ENCODE measurements around the gene FCER1G.

FCER1G gene

DNA sequence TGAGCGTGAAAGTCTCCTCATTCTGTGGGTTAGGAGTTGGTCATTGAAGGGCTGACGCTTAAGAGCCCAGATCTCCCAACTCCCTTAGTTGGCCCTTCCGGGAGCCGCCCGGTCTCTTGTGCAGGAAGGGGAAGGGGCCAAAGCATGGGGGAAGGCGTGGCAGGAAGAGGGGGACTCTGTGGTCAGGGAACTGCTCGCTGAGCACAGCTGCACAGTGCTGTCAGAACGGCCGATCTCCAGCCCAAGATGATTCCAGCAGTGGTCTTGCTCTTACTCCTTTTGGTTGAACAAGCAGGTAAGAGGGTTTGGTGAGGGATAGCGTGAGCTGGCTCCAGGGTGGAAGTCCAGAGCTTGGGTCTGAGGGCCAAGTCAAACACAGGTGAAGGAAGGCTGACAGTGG, at the start of gene FCER1G:
FCER1G (plus strand) TSS at position 220 of the 400 bp plus-strand sequence; CDS start at position 247, 27 bp downstream.
- no peaks in the 10 kb centered on the region for H4K20me1 ChIP-seq (ENCODE audit: insufficient read depth, low read length, poor library complexity, severe bottlenecking)
- no peaks in the 10 kb centered on the region for H3K9me3 ChIP-seq (ENCODE audit: insufficient read depth, low read depth, low read length)
- H3K4me3 ChIP-seq (ENCODE audit: low read length, poor library complexity, severe bottlenecking) = no peak within 1 kb of the TSS
- H3K36me3 ChIP-seq (ENCODE audit: insufficient read depth, low read length) = peaks cover 33% of the 10 kb centered on the region; the same call in 1 of the 2 replicates
- H3K4me1 ChIP-seq (ENCODE audit: insufficient read depth, low read length, poor library complexity, severe bottlenecking) = peaks cover 25% of the 10 kb centered on the region
- H3F3A ChIP-seq (ENCODE audit: low read depth) = peaks cover 3% of the 10 kb centered on the region; the same call in 1 of the 2 replicates
- no peak within 1 kb of the TSS for H3K4me2 ChIP-seq (ENCODE audit: low read depth, low read length, poor library complexity, severe bottlenecking)
- no peak within 1 kb of the TSS for H2AFZ ChIP-seq (ENCODE audit: low read length)
- no peak for TF ChIP-seq EZH2phosphoT487 (IDR thresholded peaks at IDR 0.05; ENCODE audit: borderline replicate concordance)
- no peak within 1 kb of the TSS for H3K9ac ChIP-seq (ENCODE audit: low read depth, low read length, poor library complexity, severe bottlenecking)
- H3K79me2 ChIP-seq (ENCODE audit: insufficient read depth, low read length) = no peaks in the 10 kb centered on the region
- H3K9me2 ChIP-seq (replicated peaks; ENCODE audit: low read depth, low read length) = no peaks in the 10 kb centered on the region
- H3K27me3 ChIP-seq (ENCODE audit: insufficient read depth, low read length, poor library complexity, severe bottlenecking) = no peaks in the 10 kb centered on the region

DNA sequence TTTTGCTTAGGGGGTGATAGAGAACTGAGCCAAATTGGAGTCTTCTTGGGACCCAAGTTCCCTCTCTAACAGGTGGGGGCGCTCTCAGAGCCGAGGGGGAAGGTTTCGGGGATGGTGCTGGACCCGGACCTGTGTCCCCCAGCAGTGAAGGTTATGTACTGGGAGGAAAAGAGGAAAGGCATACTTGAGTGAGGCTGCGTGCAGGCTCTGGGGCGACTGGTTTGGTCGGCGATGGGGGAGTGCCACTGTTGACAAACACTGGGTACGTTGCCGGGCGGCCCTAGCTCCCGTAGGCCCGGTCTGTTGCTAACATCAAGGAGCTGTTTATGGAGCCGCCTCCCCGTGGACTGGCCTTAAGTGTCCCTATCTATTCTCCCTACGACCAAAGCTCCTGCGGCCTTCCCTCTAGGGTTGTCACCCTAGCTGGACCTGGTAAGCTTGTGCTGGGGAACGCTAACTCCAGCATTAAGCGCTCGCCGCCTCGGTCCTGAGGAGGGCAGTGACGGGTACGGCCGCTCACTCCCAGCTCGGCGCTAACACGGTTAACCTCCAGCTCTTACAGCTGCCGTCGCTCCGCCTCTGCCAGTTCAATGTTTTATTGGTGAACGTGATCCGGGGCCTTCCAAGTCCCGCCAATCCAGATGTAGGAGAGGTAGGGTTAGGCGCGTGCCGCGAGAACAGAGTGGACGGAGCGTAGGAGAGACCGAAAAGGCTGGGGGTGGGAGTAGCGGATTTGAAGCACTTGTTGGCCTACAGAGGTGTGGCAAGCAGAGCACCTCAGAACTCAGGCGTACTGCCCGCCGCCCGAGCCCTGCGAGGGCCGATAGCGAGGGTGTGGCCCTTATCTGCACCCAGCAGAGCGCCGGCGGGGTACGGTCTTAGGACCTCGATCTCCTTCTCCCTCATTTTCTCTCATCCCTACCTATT, 49.1 kb upstream of the FCER1G start, which contains the start of gene PPOX:
PPOX (plus strand) TSS at position 685 of the 927 bp plus-strand sequence. CDS start 422 bp downstream, outside the sequence.
- Histone ChIP-seq H3K9ac (ENCODE audit: low read depth, low read length, poor library complexity, severe bottlenecking) (peak within 1 kb of the TSS; percentile 83), H3K36me3 (ENCODE audit: insufficient read depth, low read length) (peaks cover 7% of the 10 kb centered on the region; the same call in 1 of the 2 replicates), H3K27me3 (ENCODE audit: insufficient read depth, low read length, poor library complexity, severe bottlenecking) (no peaks in the 10 kb centered on the region), H4K20me1 (ENCODE audit: insufficient read depth, low read length, poor library complexity, severe bottlenecking) (no peaks in the 10 kb centered on the region), H3K4me3 (ENCODE audit: low read length, poor library complexity, severe bottlenecking) (peak within 1 kb of the TSS; percentile 88), H2AFZ (ENCODE audit: low read length) (peak within 1 kb of the TSS; percentile 76), H3K9me2 (replicated peaks; ENCODE audit: low read depth, low read length) (no peaks in the 10 kb centered on the region), H3K4me1 (ENCODE audit: insufficient read depth, low read length, poor library complexity, severe bottlenecking) (peaks cover 14% of the 10 kb centered on the region), H3K4me2 (ENCODE audit: low read depth, low read length, poor library complexity, severe bottlenecking) (peak within 1 kb of the TSS; percentile 89), H3K9me3 (ENCODE audit: insufficient read depth, low read depth, low read length) (no peaks in the 10 kb centered on the region), H3F3A (ENCODE audit: low read depth) (no peaks in the 10 kb centered on the region), H3K79me2 (ENCODE audit: insufficient read depth, low read length) (peaks cover 11% of the 10 kb centered on the region; the same call in 1 of the 2 replicates)
- TF ChIP-seq, protein P1, sequence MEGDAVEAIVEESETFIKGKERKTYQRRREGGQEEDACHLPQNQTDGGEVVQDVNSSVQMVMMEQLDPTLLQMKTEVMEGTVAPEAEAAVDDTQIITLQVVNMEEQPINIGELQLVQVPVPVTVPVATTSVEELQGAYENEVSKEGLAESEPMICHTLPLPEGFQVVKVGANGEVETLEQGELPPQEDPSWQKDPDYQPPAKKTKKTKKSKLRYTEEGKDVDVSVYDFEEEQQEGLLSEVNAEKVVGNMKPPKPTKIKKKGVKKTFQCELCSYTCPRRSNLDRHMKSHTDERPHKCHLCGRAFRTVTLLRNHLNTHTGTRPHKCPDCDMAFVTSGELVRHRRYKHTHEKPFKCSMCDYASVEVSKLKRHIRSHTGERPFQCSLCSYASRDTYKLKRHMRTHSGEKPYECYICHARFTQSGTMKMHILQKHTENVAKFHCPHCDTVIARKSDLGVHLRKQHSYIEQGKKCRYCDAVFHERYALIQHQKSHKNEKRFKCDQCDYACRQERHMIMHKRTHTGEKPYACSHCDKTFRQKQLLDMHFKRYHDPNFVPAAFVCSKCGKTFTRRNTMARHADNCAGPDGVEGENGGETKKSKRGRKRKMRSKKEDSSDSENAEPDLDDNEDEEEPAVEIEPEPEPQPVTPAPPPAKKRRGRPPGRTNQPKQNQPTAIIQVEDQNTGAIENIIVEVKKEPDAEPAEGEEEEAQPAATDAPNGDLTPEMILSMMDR (conservative IDR thresholded peaks at IDR 0.05; ENCODE audit: low read length) = peak; percentile 83
- TF ChIP-seq EZH2phosphoT487 (IDR thresholded peaks at IDR 0.05; ENCODE audit: borderline replicate concordance) = no peak

DNA sequence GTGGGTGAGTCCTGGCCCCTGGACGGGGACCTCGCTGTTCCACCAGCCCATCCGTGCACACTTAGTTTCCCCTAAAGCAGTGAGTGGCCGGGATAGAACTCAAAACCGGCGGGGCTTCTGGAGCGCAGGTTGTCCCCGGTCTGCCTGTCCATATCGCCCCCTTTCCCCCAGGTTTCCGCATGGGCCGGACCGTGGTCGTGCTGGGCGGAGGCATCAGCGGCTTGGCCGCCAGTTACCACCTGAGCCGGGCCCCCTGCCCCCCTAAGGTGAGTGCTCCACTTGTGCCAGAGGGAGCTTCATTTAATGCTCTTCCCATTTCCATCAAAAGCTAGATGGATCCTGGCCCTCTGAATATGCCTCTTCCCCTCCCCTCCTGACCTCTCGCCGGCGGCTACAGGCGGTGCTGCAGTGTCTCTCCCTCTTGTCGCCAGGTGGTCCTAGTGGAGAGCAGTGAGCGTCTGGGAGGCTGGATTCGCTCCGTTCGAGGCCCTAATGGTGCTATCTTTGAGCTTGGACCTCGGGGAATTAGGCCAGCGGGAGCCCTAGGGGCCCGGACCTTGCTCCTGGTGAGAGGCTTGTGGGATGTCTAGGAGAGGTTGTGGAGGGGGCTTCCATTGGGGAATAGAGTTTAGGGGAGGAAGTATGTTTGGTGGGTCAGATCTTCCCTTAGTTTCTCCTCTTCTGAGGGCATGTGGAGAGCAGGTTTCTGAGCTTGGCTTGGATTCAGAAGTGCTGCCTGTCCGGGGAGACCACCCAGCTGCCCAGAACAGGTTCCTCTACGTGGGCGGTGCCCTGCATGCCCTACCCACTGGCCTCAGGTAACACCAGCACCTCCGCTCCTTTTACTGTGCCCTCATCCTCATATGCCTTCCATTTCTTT, 48.2 kb upstream of the FCER1G start:
- H3K27me3 ChIP-seq (ENCODE audit: insufficient read depth, low read length, poor library complexity, severe bottlenecking) = no peaks in the 10 kb centered on the region
- no peaks in the 10 kb centered on the region for H3K9me3 ChIP-seq (ENCODE audit: insufficient read depth, low read depth, low read length)
- H3F3A ChIP-seq (ENCODE audit: low read depth) = no peaks in the 10 kb centered on the region
- no peak for TF ChIP-seq EZH2phosphoT487 (IDR thresholded peaks at IDR 0.05; ENCODE audit: borderline replicate concordance)
- TF ChIP-seq, protein P1 (conservative IDR thresholded peaks at IDR 0.05; ENCODE audit: low read length) = no peak
- peaks cover 4% of the 10 kb centered on the region; the same call in 1 of the 2 replicates for H3K79me2 ChIP-seq (ENCODE audit: insufficient read depth, low read length)
- H3K9ac ChIP-seq (ENCODE audit: low read depth, low read length, poor library complexity, severe bottlenecking) = peak overlapping the region; percentile 83
- peaks cover 16% of the 10 kb centered on the region; the same call in 1 of the 2 replicates for H3K36me3 ChIP-seq (ENCODE audit: insufficient read depth, low read length)
- H3K4me3 ChIP-seq (ENCODE audit: low read length, poor library complexity, severe bottlenecking) = peak overlapping the region; percentile 88
- peaks cover 11% of the 10 kb centered on the region for H3K4me1 ChIP-seq (ENCODE audit: insufficient read depth, low read length, poor library complexity, severe bottlenecking)
- no peaks in the 10 kb centered on the region for H4K20me1 ChIP-seq (ENCODE audit: insufficient read depth, low read length, poor library complexity, severe bottlenecking)
- H3K9me2 ChIP-seq (replicated peaks; ENCODE audit: low read depth, low read length) = no peaks in the 10 kb centered on the region
- H2AFZ ChIP-seq (ENCODE audit: low read length) = peak overlapping the region; percentile 76
- peak overlapping the region; percentile 89 for H3K4me2 ChIP-seq (ENCODE audit: low read depth, low read length, poor library complexity, severe bottlenecking)

All from Loucy (cell line).